ENCODE data around the gene ABCA10. TPM values are rescaled to one million over a fixed set of nuclear protein-coding genes. Genes with fewer than 3 reads are reported as not detected.
A peak's percentile ranks its signal among the peaks of the same experiment; 100 is the strongest.

The ABCA10 gene
- total and polyA plus RNA-seq, 4 donors: 0.32 to 5.5 (median 2.0) TPM

DNA sequence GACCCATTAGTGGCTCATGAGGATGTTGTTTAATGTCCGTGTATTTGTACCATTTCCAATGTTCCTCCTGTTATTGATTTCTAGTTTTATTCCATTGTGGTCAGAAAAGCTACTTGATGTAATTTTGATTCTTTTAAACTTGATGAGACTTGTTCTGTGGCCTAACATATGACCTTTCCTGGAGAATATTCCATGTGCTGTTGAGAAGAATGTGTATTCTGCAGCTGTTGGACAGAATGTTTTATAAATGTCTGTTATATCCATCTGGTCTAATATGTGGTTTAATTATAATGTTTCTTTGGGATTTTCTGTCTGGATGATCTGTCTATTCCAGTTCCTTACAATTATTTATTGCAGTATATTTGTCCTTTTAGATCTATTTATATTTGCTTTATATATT is 2.9 kb upstream of the ABCA10 start (continued):
- TF ChIP-seq GABPA (IDR thresholded peaks at IDR 0.05 in 1 of 2, conservative IDR thresholded peaks at IDR 0.05 in 1 of 2): no peak

DNA sequence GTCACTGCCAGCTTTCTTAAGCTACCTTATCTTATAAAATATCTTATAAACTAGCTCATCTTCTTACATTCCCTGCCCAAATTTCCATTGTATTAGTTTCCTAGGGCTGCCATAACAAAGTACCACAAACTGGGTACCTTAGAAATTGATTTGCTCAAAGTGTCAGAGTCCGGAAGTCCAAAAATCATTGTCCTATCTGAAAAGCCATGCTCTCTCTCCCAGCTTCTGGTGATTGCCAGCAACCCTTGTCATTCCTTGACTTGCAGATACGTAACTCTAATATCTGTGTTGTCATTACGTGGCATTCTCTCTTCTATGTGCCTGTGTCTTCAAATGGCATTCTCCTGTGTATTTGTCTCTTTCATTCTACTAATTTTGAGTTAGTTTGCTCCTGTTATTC is 2.3 kb upstream of the ABCA10 start:
- H3K36me3 ChIP-seq (ENCODE audit: control insufficient read depth in 4 of 4, insufficient read depth in 3 of 4, low read depth in 1 of 4, low read length in 3 of 4): no peaks in the 10 kb centered on the region
- 38% methylated on average over 3 of the region's 3 CpGs for WGBS
- H3K4me3 ChIP-seq (ENCODE audit: low read depth in 1 of 3, low read length in 3 of 3): no peak overlapping the region
- no peaks in the 10 kb centered on the region for H3K27me3 ChIP-seq (ENCODE audit: control insufficient read depth in 4 of 4, insufficient read depth in 4 of 4, low read length in 3 of 4)
- H3K27ac ChIP-seq (ENCODE audit: low read depth in 1 of 2, low read length in 2 of 2): no peak overlapping the region
- TF ChIP-seq JUND (IDR thresholded peaks at IDR 0.05) (peak in 1 of 2 donors; percentile 5), HNF4A (conservative IDR thresholded peaks at IDR 0.05) (peak; percentile 78 to 79), YY1 (IDR thresholded peaks at IDR 0.05) (peak; percentile 28), GABPA (IDR thresholded peaks at IDR 0.05 in 1 of 2, conservative IDR thresholded peaks at IDR 0.05 in 1 of 2) (no peak), SP1 (IDR thresholded peaks at IDR 0.05) (no peak), NR2F2 (IDR thresholded peaks at IDR 0.05) (no peak), RXRA (IDR thresholded peaks at IDR 0.05) (peak in 1 of 2 donors; percentile 9)
- H3K9me3 ChIP-seq (ENCODE audit: control insufficient read depth in 4 of 4, low read length in 3 of 4): peaks cover 0 to 5% (median 2%) of the 10 kb centered on the region in 4 donors
- H3K4me1 ChIP-seq (ENCODE audit: control insufficient read depth in 4 of 4, insufficient read depth in 4 of 4, low read length in 3 of 4): peaks cover 0 to 18% (median 3%) of the 10 kb centered on the region in 4 donors
- DNase-seq (ENCODE audit: low spot score): no peak
- no peak overlapping the region for H3K9ac ChIP-seq (ENCODE audit: low read depth in 1 of 2, low read length in 2 of 2)

DNA sequence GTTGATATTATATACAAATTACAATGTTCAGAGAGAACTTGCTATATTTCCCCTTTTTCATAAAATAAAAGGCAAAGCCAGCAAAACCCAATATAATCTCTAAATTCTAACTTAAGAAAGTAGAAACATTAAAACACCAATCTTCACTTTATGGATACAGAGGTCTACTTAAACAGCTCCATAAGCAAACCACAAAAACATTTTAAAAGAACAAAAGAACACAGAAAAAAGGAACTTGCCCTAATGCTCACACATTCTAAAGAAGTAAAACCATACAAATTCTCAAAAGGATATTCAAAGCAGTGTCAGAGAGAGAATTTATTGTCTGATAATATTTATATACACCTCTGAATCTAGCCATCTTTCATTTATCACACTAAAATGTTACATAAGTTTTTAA is 606 bp downstream of the ABCA10 start:
- H3K4me3 ChIP-seq (ENCODE audit: low read depth in 1 of 3, low read length in 3 of 3): peak overlapping the region in 2 of 3 donors; percentile 18 to 59
- TF ChIP-seq FOXA2 (IDR thresholded peaks at IDR 0.05) (no peak), YY1 (IDR thresholded peaks at IDR 0.05) (no peak), RAD21 (IDR thresholded peaks at IDR 0.05) (no peak), GABPA (IDR thresholded peaks at IDR 0.05 in 1 of 2, conservative IDR thresholded peaks at IDR 0.05 in 1 of 2) (no peak), HNF4A (conservative IDR thresholded peaks at IDR 0.05) (no peak), JUND (IDR thresholded peaks at IDR 0.05) (no peak), SP1 (IDR thresholded peaks at IDR 0.05) (no peak), ZBTB33 (IDR thresholded peaks at IDR 0.05) (no peak), REST (IDR thresholded peaks at IDR 0.05) (no peak), HNF4G (IDR thresholded peaks at IDR 0.05) (no peak), MAX (IDR thresholded peaks at IDR 0.05) (no peak), NR2F2 (IDR thresholded peaks at IDR 0.05) (no peak), RXRA (IDR thresholded peaks at IDR 0.05) (no peak), EGR1 (IDR thresholded peaks at IDR 0.05; ENCODE audit: low read depth in 2 of 2) (no peak)
- TF ChIP-seq, protein P1, sequence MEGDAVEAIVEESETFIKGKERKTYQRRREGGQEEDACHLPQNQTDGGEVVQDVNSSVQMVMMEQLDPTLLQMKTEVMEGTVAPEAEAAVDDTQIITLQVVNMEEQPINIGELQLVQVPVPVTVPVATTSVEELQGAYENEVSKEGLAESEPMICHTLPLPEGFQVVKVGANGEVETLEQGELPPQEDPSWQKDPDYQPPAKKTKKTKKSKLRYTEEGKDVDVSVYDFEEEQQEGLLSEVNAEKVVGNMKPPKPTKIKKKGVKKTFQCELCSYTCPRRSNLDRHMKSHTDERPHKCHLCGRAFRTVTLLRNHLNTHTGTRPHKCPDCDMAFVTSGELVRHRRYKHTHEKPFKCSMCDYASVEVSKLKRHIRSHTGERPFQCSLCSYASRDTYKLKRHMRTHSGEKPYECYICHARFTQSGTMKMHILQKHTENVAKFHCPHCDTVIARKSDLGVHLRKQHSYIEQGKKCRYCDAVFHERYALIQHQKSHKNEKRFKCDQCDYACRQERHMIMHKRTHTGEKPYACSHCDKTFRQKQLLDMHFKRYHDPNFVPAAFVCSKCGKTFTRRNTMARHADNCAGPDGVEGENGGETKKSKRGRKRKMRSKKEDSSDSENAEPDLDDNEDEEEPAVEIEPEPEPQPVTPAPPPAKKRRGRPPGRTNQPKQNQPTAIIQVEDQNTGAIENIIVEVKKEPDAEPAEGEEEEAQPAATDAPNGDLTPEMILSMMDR (IDR thresholded peaks at IDR 0.05; ENCODE audit: low read depth, low read length, missing input control): no peak
- TF ChIP-seq, protein P2, sequence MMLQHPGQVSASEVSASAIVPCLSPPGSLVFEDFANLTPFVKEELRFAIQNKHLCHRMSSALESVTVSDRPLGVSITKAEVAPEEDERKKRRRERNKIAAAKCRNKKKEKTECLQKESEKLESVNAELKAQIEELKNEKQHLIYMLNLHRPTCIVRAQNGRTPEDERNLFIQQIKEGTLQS (IDR thresholded peaks at IDR 0.05): no peak
- peak overlapping the region; percentile 14 to 93 for H3K9ac ChIP-seq (ENCODE audit: low read depth in 1 of 2, low read length in 2 of 2)
- H3K4me1 ChIP-seq (ENCODE audit: control insufficient read depth in 4 of 4, insufficient read depth in 4 of 4, low read length in 3 of 4): peaks cover 0 to 22% (median 3%) of the 10 kb centered on the region in 4 donors
- no peak for DNase-seq (ENCODE audit: low spot score)
- H3K9me3 ChIP-seq (ENCODE audit: control insufficient read depth in 4 of 4, low read length in 3 of 4): peaks cover 0 to 5% (median under 1%) of the 10 kb centered on the region in 4 donors
- H3K27me3 ChIP-seq (ENCODE audit: control insufficient read depth in 4 of 4, insufficient read depth in 4 of 4, low read length in 3 of 4): no peaks in the 10 kb centered on the region
- peak overlapping the region in 1 of 2 donors; percentile 59 for H3K27ac ChIP-seq (ENCODE audit: low read depth in 1 of 2, low read length in 2 of 2)
- no peaks in the 10 kb centered on the region for H3K36me3 ChIP-seq (ENCODE audit: control insufficient read depth in 4 of 4, insufficient read depth in 3 of 4, low read depth in 1 of 4, low read length in 3 of 4)

Measured in liver (tissue), 9 donors.